ENCODE results near the gene HOXB1.

DNA sequence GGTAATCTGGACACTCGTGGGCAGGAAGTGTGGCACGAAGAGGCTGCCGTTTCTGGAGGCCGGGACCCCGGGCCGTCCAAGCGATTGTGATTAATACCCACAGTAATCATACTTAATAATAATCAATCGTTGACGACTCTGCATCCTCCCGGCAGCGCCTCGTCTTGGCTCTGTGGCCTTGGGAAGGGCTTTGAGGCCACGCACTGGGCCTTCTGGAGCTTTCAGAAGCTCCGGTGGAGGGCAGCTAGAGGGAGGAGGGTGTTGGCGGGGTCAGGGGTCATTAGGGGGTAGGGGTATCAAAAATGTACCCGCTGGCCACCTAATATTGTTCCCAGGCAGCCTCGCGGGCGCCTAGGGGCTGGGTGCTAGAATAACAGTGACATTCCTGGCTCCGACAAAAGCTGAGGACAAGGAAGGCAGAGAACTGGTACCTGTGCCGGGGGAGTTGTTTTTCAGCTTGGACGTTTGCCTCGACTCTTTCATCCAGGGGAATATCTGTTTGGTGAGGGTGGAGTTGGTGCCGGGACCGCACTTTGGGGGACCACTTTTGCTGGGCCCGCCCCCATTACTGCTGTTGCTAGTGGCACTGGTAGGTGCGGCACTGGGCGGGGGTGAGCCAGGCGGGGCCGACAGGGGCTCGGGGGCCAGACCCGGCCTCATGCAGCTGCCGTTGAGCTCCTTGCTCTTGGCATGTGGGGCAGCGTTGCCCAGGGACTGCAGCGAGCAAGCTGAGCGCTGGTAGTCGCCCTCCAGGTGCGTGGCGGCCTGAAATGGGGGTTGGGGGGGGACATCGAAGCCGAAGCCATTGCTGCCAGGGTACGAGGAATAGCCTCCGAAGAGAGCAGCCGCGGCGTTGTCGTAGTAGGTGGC lies 21.0 kb upstream of the HOXB1 start:
- TF ChIP-seq POLR2AphosphoS5 (IDR thresholded peaks at IDR 0.05) (no peak), CTCF (IDR thresholded peaks at IDR 0.05) (no peak), EP300 (IDR thresholded peaks at IDR 0.05) (no peak)
